Measurements from ENCODE around the gene MYO10.

DNA sequence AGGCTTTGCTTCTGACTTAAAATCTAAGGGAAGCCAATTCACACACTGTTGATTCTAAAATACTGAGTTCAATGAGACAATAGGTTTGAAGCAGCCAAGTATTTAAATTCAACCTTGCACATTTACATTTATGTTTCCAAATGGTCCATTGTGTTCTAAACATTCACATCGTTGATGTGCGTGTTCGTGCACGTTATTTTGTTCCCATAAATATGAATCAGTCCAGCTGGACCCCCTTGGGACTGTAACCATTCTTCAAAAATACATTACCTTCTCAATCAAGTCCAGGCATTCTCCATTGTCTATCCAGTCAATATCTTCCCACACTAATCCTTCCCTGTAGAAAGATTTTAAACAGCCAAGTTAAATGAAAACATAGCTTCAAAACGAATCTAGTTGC lies 172.9 kb downstream of the MYO10 start:
- no peak for TF ChIP-seq RAD21 (IDR thresholded peaks at IDR 0.05; ENCODE audit: low read depth)
- TF ChIP-seq EP300 (IDR thresholded peaks at IDR 0.05; ENCODE audit: borderline replicate concordance), result no peak
- no peak for TF ChIP-seq NFIC (IDR thresholded peaks at IDR 0.05)
- TF ChIP-seq TAF1 (IDR thresholded peaks at IDR 0.05; ENCODE audit: low read depth), result no peak
- TF ChIP-seq FOXM1 (IDR thresholded peaks at IDR 0.05; ENCODE audit: borderline replicate concordance, low read depth), result no peak
- no peak for TF ChIP-seq CREB1 (IDR thresholded peaks at IDR 0.05; ENCODE audit: low read depth)
- no peak for TF ChIP-seq EGR1 (IDR thresholded peaks at IDR 0.05)
- no peak for TF ChIP-seq TCF12 (IDR thresholded peaks at IDR 0.05; ENCODE audit: low read depth)
- TF ChIP-seq, protein P1, sequence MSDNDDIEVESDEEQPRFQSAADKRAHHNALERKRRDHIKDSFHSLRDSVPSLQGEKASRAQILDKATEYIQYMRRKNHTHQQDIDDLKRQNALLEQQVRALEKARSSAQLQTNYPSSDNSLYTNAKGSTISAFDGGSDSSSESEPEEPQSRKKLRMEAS (IDR thresholded peaks at IDR 0.05), result no peak
- no peak for TF ChIP-seq YY1 (IDR thresholded peaks at IDR 0.05; ENCODE audit: low read depth)
- TF ChIP-seq CEBPB (IDR thresholded peaks at IDR 0.05), result no peak
- no peak for TF ChIP-seq TEAD4 (IDR thresholded peaks at IDR 0.05)
